Measurements from ENCODE around the gene LDLRAD4. TPM values are rescaled to one million over a fixed set of nuclear protein-coding genes. Genes with fewer than 3 reads are reported as not detected.

LDLRAD4 gene
- total RNA-seq, 2 donors from 2014 or later, result 11.7 to 17.0 TPM

GRCh38 chr18:13589943-13590342 lies 371.4 kb downstream of the LDLRAD4 start:
- no peak for TF ChIP-seq CTCF (IDR thresholded peaks at IDR 0.05)
- intact Hi-C loops (cut with DNase I), result no loop called here
- H3K9me3 ChIP-seq, result no peaks in the 10 kb centered on the region
- no peak for DNase-seq
- no peaks in the 10 kb centered on the region for H3K36me3 ChIP-seq
- no peak overlapping the region for H3K4me3 ChIP-seq
- H3K27me3 ChIP-seq, result no peaks in the 10 kb centered on the region
- H3K27ac ChIP-seq, result no peak overlapping the region
- H3K9ac ChIP-seq (ENCODE audit: low read depth in 2 of 2, low read length in 2 of 2), result no peak overlapping the region
- no peaks in the 10 kb centered on the region for H3K4me1 ChIP-seq

- Histone ChIP-seq H3K9ac (ENCODE audit: low read depth in 2 of 2, low read length in 2 of 2) (no peak overlapping the region), H3K4me1 (no peaks in the 10 kb centered on the region), H3K27ac (no peak overlapping the region), H3K9me3 (no peaks in the 10 kb centered on the region), H3K36me3 (no peaks in the 10 kb centered on the region), H3K27me3 (no peaks in the 10 kb centered on the region), H3K4me3 (no peak overlapping the region)
- no peak for DNase-seq
- no peak for TF ChIP-seq CTCF (IDR thresholded peaks at IDR 0.05)
- intact Hi-C loops (cut with DNase I), result no loop called here
Observed at GRCh38 chr18:13592246-13592645, 373.7 kb downstream of the LDLRAD4 start.

- H3K36me3 ChIP-seq, result no peaks in the 10 kb centered on the region
- TF ChIP-seq CTCF (IDR thresholded peaks at IDR 0.05), result no peak
- no peak overlapping the region for H3K4me3 ChIP-seq
- no peak for DNase-seq
- no peak overlapping the region for H3K27ac ChIP-seq
- H3K4me1 ChIP-seq, result no peaks in the 10 kb centered on the region
- no peaks in the 10 kb centered on the region for H3K9me3 ChIP-seq
- H3K27me3 ChIP-seq, result no peaks in the 10 kb centered on the region
- intact Hi-C loops (cut with DNase I), result no loop called here
- no peak overlapping the region for H3K9ac ChIP-seq (ENCODE audit: low read depth in 2 of 2, low read length in 2 of 2)
Observed at GRCh38 chr18:13594551-13594950, 376.0 kb downstream of the LDLRAD4 start.

- no peak overlapping the region for H3K9ac ChIP-seq (ENCODE audit: low read depth in 2 of 2, low read length in 2 of 2)
- H3K27me3 ChIP-seq, result no peaks in the 10 kb centered on the region
- no peaks in the 10 kb centered on the region for H3K9me3 ChIP-seq
- DNase-seq, result no peak
- no peak for TF ChIP-seq CTCF (IDR thresholded peaks at IDR 0.05)
- H3K27ac ChIP-seq, result no peak overlapping the region
- no peak overlapping the region for H3K4me3 ChIP-seq
- H3K4me1 ChIP-seq, result no peaks in the 10 kb centered on the region
- intact Hi-C loops (cut with DNase I), result no loop called here
- H3K36me3 ChIP-seq, result no peaks in the 10 kb centered on the region
Observed at GRCh38 chr18:13597068-13597467, 378.5 kb downstream of the LDLRAD4 start.

GRCh38 chr18:13598591-13598990 lies 380.0 kb downstream of the LDLRAD4 start:
- Histone ChIP-seq H3K4me1 (no peaks in the 10 kb centered on the region), H3K27me3 (no peaks in the 10 kb centered on the region), H3K9ac (ENCODE audit: low read depth in 2 of 2, low read length in 2 of 2) (no peak overlapping the region), H3K4me3 (no peak overlapping the region), H3K36me3 (no peaks in the 10 kb centered on the region), H3K27ac (no peak overlapping the region), H3K9me3 (no peaks in the 10 kb centered on the region)
- DNase-seq, result no peak
- intact Hi-C loops (cut with DNase I), result no loop called here
- TF ChIP-seq CTCF (IDR thresholded peaks at IDR 0.05), result no peak

GRCh38 chr18:13599031-13599430 lies 380.5 kb downstream of the LDLRAD4 start:
- H3K36me3 ChIP-seq, result no peaks in the 10 kb centered on the region
- H3K27me3 ChIP-seq, result no peaks in the 10 kb centered on the region
- no peak for TF ChIP-seq CTCF (IDR thresholded peaks at IDR 0.05)
- no peak overlapping the region for H3K9ac ChIP-seq (ENCODE audit: low read depth in 2 of 2, low read length in 2 of 2)
- H3K4me3 ChIP-seq, result no peak overlapping the region
- no peaks in the 10 kb centered on the region for H3K4me1 ChIP-seq
- intact Hi-C loops (cut with DNase I), result no loop called here
- H3K9me3 ChIP-seq, result no peaks in the 10 kb centered on the region
- no peak overlapping the region for H3K27ac ChIP-seq
- DNase-seq, result no peak
